ENCODE results near the gene SPATA13. TPM values are rescaled to one million over a fixed set of nuclear protein-coding genes. Genes with fewer than 3 reads are reported as not detected.

SPATA13 gene
- total RNA-seq, 1 experiment from 2014 or later = 14.1 TPM

GRCh38 chr13:24182703-24183081, 22.2 kb downstream of the SPATA13 start:
- DNase-seq = no peak
- Histone ChIP-seq H3K27ac (ENCODE audit: insufficient read length, low read depth, low read length) (no peak overlapping the region), H3K79me2 (ENCODE audit: insufficient read depth, low read length) (peaks cover 2% of the 10 kb centered on the region), H3K79me1 (ENCODE audit: insufficient read depth, low read depth, low read length, poor library complexity, severe bottlenecking) (no peaks in the 10 kb centered on the region), H3T11ph (ENCODE audit: low read length) (no peak overlapping the region), H3K14ac (ENCODE audit: insufficient read depth, low read length) (no peak overlapping the region), H2BK12ac (ENCODE audit: insufficient read length, low read depth, low read length) (no peak overlapping the region), H2BK120ac (ENCODE audit: low read depth, low read length, poor library complexity, severe bottlenecking) (no peak overlapping the region), H2AFZ (ENCODE audit: low read length) (no peak overlapping the region), H2AK5ac (ENCODE audit: insufficient read length, low read length) (no peak overlapping the region), H3K9me3 (ENCODE audit: control insufficient read depth, low read depth, low read length) (no peaks in the 10 kb centered on the region), H2BK5ac (ENCODE audit: insufficient read length, low read length) (no peak overlapping the region), H3K56ac (ENCODE audit: insufficient read length, low read depth, low read length) (no peak overlapping the region), H4K8ac (replicated peaks; ENCODE audit: insufficient read length, low read depth, low read length) (no peak overlapping the region), H3K23me2 (ENCODE audit: insufficient read length, low read depth, low read length, poor library complexity, severe bottlenecking) (no peaks in the 10 kb centered on the region), H3K23ac (ENCODE audit: insufficient read length, low read depth, low read length) (no peak overlapping the region), H4K20me1 (ENCODE audit: control insufficient read depth, insufficient read depth, insufficient read length) (no peaks in the 10 kb centered on the region), H3K27me3 (ENCODE audit: insufficient read depth, low read length) (no peaks in the 10 kb centered on the region), H4K91ac (ENCODE audit: insufficient read length, low read depth, low read length) (no peak overlapping the region), H2BK20ac (ENCODE audit: low read depth, low read length, poor library complexity, severe bottlenecking) (no peak overlapping the region), H3K4me2 (ENCODE audit: insufficient read depth, insufficient read length, low read length) (no peak overlapping the region), H3K9ac (ENCODE audit: extremely low read depth, insufficient read length, low read length) (no peak overlapping the region), H2BK15ac (ENCODE audit: low read depth, low read length) (no peak overlapping the region), H3K4ac (ENCODE audit: low read depth, low read length) (no peak overlapping the region), H3K4me1 (ENCODE audit: insufficient read depth, low read length) (no peaks in the 10 kb centered on the region; the same call in 1 of the 2 replicates), H4K5ac (ENCODE audit: insufficient read length, low read depth, low read length) (no peak overlapping the region), H3K18ac (ENCODE audit: insufficient read length, low read depth, low read length) (no peak overlapping the region)
- Mint-ChIP-seq H3K4me1 (peaks cover 32 to 39% of the 10 kb centered on the region in 2 experiments), H3K36me3 (ENCODE audit: insufficient read depth in 1 of 3, low read depth in 3 of 3) (peaks cover 0 to 1% (median 0%) of the 10 kb centered on the region in 3 experiments; a peak in 2 of 7 replicates), H3K27me3 (ENCODE audit: low read depth) (no peaks in the 10 kb centered on the region), H3K9me3 (no peaks in the 10 kb centered on the region; a peak in 1 of 5 replicates), H3K4me3 (no peak overlapping the region), H3K27ac (no peak overlapping the region)
- no CpG with 5 or more reads among the region's 3 CpGs for WGBS (ENCODE audit: extremely low coverage, insufficient read length, low lambda C conversion rate)
- no peak for TF ChIP-seq CTCF (conservative IDR thresholded peaks at IDR 0.05)

Data from H9 (cell line).